Vagina (tissue), 2 donors: ENCODE measurements around the gene TNIP3. TPM values are rescaled to one million over a fixed set of nuclear protein-coding genes. Genes with fewer than 3 reads are reported as not detected.
A peak's percentile ranks its signal among the peaks of the same experiment; 100 is the strongest.

Experiments used
- DNase-seq, 2 donors: peaks; one replicate each; pipeline ENCODE4 v3.0.0-alpha.2; 2017; ENCODE audit errors: extremely low spot score in 2 of 2
- H3K27ac ChIP-seq: fragments of 200-600 bp; sonication (generic); one replicate; pipeline ENCODE4 v1.5.1; 2019
- H3K27me3 ChIP-seq: fragments of 200-600 bp; sonication (generic); one replicate; pipeline ENCODE4 v1.5.1; 2019
- H3K36me3 ChIP-seq, 2 donors: fragments of 200-600 bp; sonication (generic); one replicate each; pipeline ENCODE4 v1.5.1; 2017 to 2019
- H3K4me1 ChIP-seq: fragments of 200-600 bp; sonication (generic); one replicate; pipeline ENCODE4 v1.5.1; 2019
- H3K4me3 ChIP-seq, 2 donors: fragments of 200-600 bp; sonication (generic); 1 replicate in 1 of 2; 2 replicates in 1 of 2; pipeline ENCODE4 v1.5.1; 2016 to 2019
- H3K9me3 ChIP-seq: fragments of 200-600 bp; sonication (generic); one replicate; pipeline ENCODE4 v1.5.1; 2019
- POLR2A ChIP-seq, 2 donors: fragments of 450-650 bp; IDR thresholded peaks; one replicate each; pipeline ENCODE4 v1.6.1; 2017; ENCODE audit warnings: antibody characterized with exemption in 2 of 2, mild to moderate bottlenecking in 2 of 2, moderate library complexity in 2 of 2
- POLR2AphosphoS5 ChIP-seq, 2 donors: sonication (generic); formaldehyde crosslinking; IDR thresholded peaks; one replicate each; pipeline ENCODE4 v1.9.0; 2017; ENCODE audit warnings: antibody characterized with exemption in 2 of 2, mild to moderate bottlenecking in 2 of 2, low read depth in 1 of 2; ENCODE audit not compliant: insufficient read depth in 1 of 2
- intact Hi-C: fragments of 100-400 bp; cut with DNase I; formaldehyde crosslinking; loops from one replicate; pipeline ENCODE4 v1.15.1; 2023
- total RNA-seq: library from RNA; depleted of rRNA; stranded (reverse); fragments of >200 nt; gene quantifications from one replicate; pipeline ENCODE4 v1.2.3, GENCODE V29; 2016
- TF ChIP-seq, protein P1 (sequence below), 3 experiments: fragments of 450-650 bp in 2 of 3; fragments of 200-600 bp in 1 of 3; sonication (generic) in 1 of 3; IDR thresholded peaks; one replicate each; pipeline ENCODE4 v1.5.1; 2017 to 2019; ENCODE audit warnings: antibody characterized with exemption in 3 of 3, mild to moderate bottlenecking in 2 of 3, moderate library complexity in 2 of 3

The TNIP3 gene
- total RNA-seq, 1 donor from 2014 or later = not detected

DNA sequence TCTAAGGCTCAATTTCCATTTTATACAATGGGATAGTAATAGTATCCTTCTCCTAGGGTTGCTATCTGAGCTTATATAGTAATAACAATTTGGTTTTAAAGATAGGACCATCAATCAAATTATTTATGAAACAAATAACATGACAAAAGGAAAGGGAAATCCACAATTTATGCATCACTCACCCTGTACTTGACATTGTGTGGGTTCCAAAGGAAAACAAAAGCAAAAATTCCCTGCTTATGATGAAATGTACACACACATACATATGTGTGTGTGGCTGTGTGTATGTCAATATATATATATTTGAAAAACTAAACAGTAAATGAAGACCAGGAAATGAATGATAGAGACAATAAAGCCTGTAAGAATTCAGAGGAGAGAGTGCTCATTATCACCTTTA lies 2.9 kb upstream of the TNIP3 start:
- DNase-seq = no peak
- H3K36me3 ChIP-seq = no peaks in the 10 kb centered on the region
- no peaks in the 10 kb centered on the region for H3K4me1 ChIP-seq
- H3K4me3 ChIP-seq = no peak overlapping the region
- TF ChIP-seq, protein P1, sequence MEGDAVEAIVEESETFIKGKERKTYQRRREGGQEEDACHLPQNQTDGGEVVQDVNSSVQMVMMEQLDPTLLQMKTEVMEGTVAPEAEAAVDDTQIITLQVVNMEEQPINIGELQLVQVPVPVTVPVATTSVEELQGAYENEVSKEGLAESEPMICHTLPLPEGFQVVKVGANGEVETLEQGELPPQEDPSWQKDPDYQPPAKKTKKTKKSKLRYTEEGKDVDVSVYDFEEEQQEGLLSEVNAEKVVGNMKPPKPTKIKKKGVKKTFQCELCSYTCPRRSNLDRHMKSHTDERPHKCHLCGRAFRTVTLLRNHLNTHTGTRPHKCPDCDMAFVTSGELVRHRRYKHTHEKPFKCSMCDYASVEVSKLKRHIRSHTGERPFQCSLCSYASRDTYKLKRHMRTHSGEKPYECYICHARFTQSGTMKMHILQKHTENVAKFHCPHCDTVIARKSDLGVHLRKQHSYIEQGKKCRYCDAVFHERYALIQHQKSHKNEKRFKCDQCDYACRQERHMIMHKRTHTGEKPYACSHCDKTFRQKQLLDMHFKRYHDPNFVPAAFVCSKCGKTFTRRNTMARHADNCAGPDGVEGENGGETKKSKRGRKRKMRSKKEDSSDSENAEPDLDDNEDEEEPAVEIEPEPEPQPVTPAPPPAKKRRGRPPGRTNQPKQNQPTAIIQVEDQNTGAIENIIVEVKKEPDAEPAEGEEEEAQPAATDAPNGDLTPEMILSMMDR (IDR thresholded peaks at IDR 0.05) = no peak
- TF ChIP-seq POLR2AphosphoS5 (IDR thresholded peaks at IDR 0.05; ENCODE audit: insufficient read depth in 1 of 2, low read depth in 1 of 2) (no peak), POLR2A (IDR thresholded peaks at IDR 0.05) (no peak)
- H3K9me3 ChIP-seq = no peaks in the 10 kb centered on the region
- no peaks in the 10 kb centered on the region for H3K27me3 ChIP-seq
- no peak overlapping the region for H3K27ac ChIP-seq
- intact Hi-C loops = no loop called here

DNA sequence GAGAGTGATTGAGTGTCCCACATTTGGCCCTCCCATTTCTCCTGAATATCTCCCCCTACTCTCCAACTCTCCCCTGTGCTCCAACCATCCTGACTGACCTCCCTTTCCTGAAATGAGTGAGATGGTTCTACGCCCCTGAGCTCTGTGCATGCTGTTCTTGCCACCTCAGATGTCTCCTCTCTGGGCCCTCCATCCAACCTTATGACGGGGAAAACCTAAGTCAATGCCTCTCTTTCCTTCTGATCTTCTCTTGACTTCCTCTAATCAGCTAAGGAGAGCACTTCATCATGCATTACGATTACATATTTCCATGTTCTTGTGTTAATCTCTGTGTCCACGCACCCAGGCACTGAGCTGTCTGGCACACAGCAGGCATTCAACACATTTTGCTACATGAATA lies 1.1 kb upstream of the TNIP3 start:
- H3K36me3 ChIP-seq = no peaks in the 10 kb centered on the region
- H3K9me3 ChIP-seq = no peaks in the 10 kb centered on the region
- TF ChIP-seq POLR2A (IDR thresholded peaks at IDR 0.05) = no peak
- TF ChIP-seq POLR2AphosphoS5 (IDR thresholded peaks at IDR 0.05; ENCODE audit: insufficient read depth in 1 of 2, low read depth in 1 of 2) = no peak
- TF ChIP-seq, protein P1 (IDR thresholded peaks at IDR 0.05) = no peak
- no peak for DNase-seq
- H3K27me3 ChIP-seq = no peaks in the 10 kb centered on the region
- intact Hi-C loops = no loop called here
- no peaks in the 10 kb centered on the region for H3K4me1 ChIP-seq
- no peak overlapping the region for H3K27ac ChIP-seq
- H3K4me3 ChIP-seq = no peak overlapping the region

DNA sequence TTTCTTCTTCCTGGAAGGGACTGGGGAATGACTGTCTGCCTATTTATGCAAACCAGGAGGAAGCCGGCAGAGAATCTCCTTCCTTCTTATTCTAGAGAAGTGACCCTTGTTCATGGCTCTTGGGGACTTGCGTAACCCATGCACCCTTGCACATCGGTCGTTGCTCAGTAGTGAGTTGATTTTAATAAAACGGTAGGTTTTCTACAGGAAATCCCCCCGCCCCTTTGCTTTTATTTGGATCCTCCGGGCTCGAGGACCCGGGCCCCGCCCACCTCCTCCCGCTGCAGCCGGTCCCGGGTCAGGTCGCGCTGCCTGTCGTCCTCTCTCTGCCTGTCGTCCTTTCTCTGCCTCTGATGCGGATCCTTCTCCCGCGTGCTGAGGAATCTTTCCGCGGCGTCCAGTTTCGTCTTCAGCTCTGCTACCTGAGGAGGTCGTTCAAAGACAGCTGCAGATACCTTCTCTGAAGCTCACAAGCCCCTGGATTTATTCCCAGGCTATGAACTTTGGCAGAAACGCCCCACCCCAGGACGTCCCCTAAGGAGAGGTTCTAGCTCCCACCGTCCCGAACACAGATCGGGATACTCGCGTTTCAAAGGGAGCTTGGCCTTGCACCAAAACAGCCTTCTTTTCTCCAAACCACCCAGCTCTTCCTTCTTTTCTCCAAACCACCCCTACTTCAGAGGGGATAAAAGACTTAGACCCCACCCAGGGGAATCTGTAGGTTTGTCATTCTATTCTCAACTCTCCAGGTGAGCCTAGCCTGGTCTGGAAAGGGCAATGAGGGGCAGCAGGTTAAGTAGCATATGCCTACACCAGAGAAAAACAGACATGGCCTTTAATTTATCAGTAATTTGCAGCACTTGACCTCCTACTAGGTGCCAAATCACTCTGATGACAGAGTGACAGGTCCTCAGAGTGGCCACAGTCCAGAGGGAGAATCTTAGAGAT lies 7.0 kb downstream of the TNIP3 start:
- H3K9me3 ChIP-seq = no peaks in the 10 kb centered on the region
- H3K27me3 ChIP-seq = no peaks in the 10 kb centered on the region
- TF ChIP-seq POLR2A (IDR thresholded peaks at IDR 0.05) = no peak
- TF ChIP-seq POLR2AphosphoS5 (IDR thresholded peaks at IDR 0.05; ENCODE audit: insufficient read depth in 1 of 2, low read depth in 1 of 2) = no peak
- TF ChIP-seq, protein P1 (IDR thresholded peaks at IDR 0.05) = no peak
- H3K4me3 ChIP-seq = peak overlapping the region; percentile 40 to 43
- no peak for DNase-seq
- peaks cover 10% of the 10 kb centered on the region for H3K4me1 ChIP-seq
- intact Hi-C loops = no loop called here
- no peak overlapping the region for H3K27ac ChIP-seq
- no peaks in the 10 kb centered on the region for H3K36me3 ChIP-seq

DNA sequence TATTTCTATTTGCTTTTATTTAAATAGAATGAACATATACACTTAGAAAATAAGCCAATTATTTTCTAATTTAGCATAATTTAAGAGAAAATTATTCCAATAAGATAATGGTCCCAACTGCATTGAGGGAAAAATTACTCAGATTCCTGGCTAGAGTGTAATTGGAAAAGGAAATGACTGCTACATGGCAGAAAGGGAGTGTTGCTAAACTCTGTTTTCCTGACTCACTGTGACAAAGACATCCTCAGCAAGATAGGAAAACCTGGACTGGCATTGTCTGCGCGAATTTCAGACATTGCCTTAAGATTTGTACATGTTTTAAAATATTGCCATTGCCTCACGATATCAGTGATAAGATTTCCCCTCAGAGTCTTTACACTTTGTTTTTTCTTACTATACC lies 8.2 kb downstream of the TNIP3 start:
- Histone ChIP-seq H3K4me1 (peaks cover 10% of the 10 kb centered on the region), H3K27me3 (no peaks in the 10 kb centered on the region), H3K9me3 (no peaks in the 10 kb centered on the region), H3K36me3 (no peaks in the 10 kb centered on the region), H3K27ac (no peak overlapping the region), H3K4me3 (peak overlapping the region in 1 of 2 donors; percentile 40)
- DNase-seq = no peak
- no peak for TF ChIP-seq POLR2A (IDR thresholded peaks at IDR 0.05)
- TF ChIP-seq, protein P1 (IDR thresholded peaks at IDR 0.05) = no peak
- no peak for TF ChIP-seq POLR2AphosphoS5 (IDR thresholded peaks at IDR 0.05; ENCODE audit: insufficient read depth in 1 of 2, low read depth in 1 of 2)
- intact Hi-C loops = no loop called here

DNA sequence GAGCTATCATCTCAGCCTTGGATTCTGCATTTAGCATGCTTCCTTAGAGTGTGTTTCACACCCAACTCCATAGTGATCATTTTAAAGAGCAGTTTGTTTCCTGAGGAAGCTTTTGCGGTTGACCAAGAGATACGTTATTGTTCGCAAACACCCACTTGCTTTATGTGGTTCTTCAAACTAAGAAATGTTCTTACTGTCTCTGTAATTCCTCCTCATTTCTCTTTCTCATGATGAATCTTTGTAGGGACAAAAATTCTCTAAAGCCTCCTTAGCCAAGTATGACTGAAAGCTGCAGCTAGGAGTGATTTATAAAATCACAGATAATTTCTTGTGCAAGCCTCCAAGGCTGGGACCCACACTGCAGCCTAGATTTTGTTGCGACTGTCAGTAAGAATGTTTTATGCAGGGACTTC lies 10.0 kb downstream of the TNIP3 start:
- H3K27ac ChIP-seq = no peak overlapping the region

More for the DNA sequence above, 10.0 kb downstream of the TNIP3 start:
- no peak for TF ChIP-seq POLR2A (IDR thresholded peaks at IDR 0.05)
- no peak for TF ChIP-seq POLR2AphosphoS5 (IDR thresholded peaks at IDR 0.05; ENCODE audit: insufficient read depth in 1 of 2, low read depth in 1 of 2)
- TF ChIP-seq, protein P1 (IDR thresholded peaks at IDR 0.05) = no peak
- no peak for DNase-seq
- Histone ChIP-seq H3K36me3 (no peaks in the 10 kb centered on the region), H3K9me3 (no peaks in the 10 kb centered on the region), H3K27me3 (no peaks in the 10 kb centered on the region), H3K4me1 (peaks cover 10% of the 10 kb centered on the region), H3K4me3 (no peak overlapping the region)
- intact Hi-C loops = no loop called here
